GM18499 (cell line): Measurements from ENCODE around the gene PRSS23.
"Not testable (repeated sequence)": the region's sequence is repeated elsewhere in the genome, so short reads cannot be mapped to it uniquely, and the experiment has no call there.

Source experiments
- ATAC-seq: cut with Tn5 transposase; IDR thresholded peaks from one replicate; pipeline ENCODE4 v1.9.1; 2021; ENCODE audit warnings: moderate number of reproducible peaks; ENCODE audit not compliant: insufficient read depth, unreplicated experiment

Gene PRSS23

DNA sequence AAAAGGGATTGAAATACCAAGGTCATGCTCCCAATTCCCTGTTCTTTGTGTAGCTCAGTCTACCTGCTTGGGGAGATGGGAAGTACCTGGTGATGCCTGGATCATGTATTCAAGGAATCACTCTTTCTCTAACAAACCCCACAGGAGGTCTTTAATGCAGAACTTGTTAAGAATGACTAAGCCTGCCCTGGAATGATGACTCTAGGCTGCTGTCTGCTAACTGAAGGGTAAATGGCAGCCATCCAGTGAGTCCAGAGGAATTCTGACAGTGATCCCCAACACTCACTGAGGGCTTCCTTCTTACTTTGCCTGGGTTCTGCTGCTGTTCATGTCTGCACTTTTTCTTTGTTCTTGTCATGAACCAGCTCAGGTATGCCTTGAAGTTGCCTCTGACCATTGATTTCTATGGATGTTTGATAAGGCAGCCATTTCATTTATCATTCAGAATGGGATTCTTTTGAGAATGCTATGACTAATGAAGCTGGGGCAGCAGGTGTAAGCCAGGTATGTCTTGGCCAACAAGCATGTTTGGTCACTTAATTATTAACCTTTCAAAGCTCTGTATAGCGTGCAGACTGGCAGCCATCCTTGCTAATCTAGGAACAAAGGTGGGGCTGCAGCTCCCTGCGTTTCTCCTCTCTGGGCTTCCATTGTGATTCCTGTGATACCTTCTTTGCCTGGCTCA, 11.4 kb downstream of the PRSS23 start:
- ATAC-seq, result no peak

DNA sequence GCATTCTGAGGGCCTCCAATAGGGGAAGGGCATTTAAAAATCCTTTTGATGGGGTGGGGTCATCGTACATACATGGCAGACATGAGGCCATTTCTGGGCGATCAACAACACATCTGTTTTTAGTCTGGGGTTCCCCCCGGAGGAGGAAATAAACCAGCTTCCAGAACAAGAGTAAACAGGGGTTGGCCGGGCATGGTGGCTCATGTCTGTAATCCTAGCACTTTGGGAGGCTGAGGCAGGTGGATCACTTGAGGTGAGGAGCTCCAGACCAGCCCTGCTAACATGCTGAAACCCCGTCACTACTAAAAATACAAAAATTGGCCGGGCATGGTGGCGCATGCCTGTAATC, 12.0 kb downstream of the PRSS23 start:
- ATAC-seq, result no peak

DNA sequence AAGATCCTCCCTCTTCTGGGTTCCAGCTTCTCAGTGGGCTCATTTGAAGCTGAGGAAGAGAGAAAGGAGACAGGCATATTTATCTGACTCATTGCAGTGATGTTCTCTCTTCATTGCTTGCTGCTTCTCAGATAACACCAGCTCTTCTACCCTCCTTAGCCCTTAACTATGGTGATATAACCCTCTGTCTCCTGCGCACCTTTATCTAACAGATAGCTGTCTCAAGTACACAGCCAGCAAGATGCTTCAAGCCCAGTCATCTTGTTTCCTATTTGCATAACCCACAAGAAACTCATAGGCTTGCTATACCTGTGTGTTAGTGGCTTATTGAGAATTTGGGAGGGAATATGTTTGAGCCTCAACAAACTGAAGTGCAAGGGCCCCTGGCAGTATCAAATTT, 12.6 kb downstream of the PRSS23 start:
- peak; percentile 83 for ATAC-seq

DNA sequence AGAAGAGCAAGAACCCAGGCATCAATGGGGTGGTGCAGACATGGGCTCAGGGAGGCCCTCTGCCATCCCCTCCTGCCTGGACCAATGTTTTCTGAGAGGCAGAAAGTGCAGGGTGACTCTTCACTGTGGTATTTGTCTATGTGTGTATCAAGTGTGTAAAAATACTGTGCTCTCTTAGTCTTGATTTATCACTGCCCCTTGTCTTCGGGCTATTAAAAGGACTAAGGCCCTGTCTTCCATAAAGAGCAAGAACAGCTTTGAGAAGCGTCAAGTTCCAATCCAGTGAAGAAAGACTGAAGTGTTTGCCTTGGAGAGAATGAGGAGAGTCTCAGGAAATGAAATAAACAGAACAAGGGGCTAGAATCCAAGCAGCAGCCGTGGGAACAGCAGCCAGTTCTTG, 14.4 kb downstream of the PRSS23 start:
- no peak for ATAC-seq

DNA sequence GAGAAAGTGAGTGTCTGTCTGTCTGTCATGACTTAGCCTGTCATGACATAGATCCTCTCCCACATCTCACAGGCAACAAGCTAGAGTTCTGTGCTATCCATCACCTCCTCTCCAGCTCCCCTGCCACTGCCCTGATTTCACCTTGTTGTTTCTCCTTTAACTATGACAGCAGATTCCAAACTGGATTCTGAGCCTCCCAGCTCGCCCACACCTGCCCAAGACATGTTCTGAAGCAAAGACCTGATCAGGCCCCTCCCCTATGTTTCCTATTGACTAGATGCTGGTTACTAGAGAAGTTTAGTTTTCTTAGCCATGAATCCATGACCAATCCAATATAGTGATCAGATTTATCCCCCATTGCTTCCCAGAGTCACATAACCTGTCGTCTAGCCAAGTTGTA, 15.4 kb downstream of the PRSS23 start:
- no peak for ATAC-seq

DNA sequence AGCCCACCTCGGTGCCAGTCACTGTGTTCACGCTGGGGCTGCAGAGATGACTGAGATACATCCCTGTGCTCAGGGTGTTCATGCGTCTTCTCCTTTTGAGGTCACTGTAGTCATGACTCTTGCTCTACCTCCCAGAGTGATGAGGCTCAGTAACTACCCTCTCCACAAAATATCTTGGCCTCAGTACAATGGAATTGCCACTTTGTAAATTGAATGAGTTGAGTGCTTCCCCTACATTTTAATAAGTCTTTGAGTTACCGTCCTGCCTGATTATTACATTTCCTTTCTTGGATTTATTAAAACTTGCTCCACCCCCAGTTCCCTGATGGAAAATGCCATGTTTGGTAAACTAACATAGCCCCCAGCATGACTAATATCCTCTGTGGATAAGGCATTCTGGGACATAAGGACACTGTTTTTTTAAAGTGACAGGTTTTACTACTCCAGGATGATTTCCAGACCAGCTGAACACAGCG, 15.9 kb downstream of the PRSS23 start:
- no peak for ATAC-seq

DNA sequence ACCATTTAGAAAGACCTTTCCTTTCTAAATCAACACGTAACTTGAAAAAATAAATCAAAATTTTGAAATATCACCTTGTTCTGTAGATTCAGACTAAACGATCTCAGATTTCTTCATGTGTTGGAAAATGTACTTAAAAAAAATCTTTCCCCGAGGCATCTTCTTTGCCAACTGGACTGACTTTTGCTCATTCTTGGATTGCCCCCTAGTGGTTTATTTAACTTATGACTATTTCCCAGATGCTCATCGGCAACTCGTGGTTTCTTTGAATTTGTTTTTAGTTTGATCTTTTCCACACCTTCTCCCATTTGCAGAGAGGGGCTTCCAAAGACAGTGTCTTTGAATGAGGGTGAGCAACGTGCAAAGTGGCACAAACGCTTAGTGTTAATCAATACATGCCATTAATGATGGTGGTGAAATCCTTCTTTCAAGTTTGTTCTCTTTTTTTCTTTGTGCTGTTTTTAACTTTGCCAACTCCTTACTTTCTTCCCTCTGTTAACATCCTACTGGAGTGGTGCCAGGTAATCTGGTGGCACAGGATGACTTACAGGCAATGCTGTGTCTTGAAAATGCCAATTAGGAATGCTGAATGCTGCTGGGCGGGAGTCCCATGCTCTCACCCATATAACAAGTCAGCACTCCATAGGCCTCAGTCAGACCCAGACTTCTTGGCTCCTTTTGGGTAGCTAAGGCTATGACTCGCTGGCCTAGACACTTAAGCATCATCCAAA, 18.3 kb downstream of the PRSS23 start:
- no peak for ATAC-seq

DNA sequence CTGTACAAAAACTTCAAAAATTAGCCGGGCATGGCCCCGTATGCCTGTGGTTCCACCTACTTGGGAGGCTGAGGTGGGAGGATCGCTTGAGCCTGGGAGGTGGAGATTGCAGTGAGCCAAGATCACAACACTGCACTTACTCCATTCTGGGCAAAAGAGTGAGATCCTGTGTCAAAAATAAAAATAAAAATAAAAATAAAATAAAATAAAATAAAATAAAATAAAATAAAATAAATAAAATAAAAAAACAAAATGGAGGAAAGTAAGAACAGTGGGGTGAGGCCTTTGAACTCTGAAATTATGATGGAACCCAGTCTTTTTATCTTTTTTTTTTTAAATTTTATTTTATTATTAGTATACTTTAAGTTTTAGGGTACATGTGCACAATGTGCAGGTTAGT, 23.8 kb downstream of the PRSS23 start:
- ATAC-seq, result not testable (repeated sequence)

DNA sequence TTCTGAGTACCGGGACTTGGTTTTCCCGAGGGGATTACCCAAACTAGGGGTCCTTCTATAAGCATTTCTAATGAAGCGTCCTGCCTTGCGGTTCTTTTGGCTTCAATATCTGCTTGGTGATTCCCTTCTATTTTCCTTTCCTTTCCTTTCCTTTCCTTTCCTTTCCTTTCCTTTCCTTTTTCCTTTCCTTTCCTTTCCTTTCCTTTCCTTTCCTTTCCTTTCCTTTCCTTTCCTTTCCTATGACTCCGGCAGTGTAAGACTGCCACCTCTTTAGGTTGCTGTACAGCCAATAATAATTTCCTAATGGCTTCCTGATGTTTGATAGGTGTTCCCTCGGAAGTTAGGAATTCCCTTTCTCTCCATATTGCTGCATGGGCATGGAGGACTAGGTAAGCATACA, 34.0 kb downstream of the PRSS23 start:
- not testable (repeated sequence) for ATAC-seq

DNA sequence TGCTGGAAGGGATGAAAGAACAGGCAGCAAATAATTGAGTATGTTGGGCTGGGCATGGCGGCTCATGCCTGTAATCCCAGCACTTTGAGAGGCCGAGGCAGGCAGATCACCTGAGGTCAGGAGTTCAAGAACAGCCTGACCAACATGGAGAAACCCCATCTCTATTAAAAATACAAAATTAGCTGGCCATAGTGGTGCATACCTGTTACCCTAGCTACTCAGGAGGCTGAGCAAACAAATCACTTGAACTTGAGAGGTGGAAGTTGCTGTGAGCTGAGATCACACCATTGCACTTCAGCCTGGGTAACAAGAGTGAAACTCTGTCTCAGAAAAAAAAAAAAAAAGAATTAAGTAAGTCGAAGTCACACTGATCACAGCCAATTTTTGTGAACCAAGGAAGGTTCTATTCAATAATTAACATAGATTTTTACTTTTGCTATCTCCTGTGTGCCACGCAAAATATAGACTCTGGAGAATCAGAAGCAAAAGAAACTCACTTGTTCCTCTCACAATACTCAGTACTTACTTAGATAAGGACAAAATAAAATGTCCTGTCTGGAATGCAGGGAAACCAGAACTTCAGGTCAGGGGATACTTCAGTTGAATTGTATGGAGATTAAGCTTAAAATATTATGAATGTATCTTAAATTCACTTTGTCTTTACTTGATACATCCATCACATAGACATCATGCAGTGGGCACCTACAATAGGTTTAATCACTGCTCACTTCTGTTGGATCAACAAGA, 44.6 kb downstream of the PRSS23 start:
- not testable (repeated sequence) for ATAC-seq

DNA sequence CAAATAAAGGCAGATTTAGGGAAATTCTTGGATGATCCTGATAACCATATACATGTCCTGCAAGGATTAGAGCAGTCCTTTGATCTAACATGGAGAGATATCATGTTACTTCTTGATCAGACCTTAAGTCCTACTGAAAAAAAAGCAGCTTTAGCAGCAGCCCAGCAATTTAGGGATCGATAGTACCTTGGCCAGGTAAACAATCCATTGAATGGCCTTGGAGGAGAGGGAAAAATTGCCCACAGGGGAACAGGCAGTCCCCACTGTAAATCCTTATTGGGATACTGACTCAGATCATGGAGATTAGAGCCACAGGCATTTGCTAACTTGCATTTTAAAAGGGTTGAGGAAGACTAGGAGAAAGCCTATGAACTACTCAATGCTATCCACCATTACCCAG, 47.8 kb downstream of the PRSS23 start:
- no peak for ATAC-seq

DNA sequence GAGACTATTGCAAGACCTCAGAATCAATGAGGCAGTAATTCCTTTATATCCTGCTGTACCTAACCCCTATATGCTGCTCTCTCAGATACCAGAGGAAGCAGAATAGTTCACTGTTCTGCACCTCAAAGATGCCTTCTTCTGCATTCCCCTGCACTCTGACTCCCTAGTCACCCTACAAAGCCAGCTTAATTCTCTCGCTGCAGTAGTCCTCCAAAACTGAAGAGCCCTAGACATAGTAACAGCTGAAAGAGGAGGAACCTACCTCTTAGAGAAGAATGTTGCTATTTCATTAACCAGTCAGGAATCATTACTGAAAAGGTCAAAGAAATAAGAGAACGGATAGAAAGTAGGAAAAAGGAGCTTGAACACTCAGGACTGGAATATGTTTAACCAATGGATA, 49.3 kb downstream of the PRSS23 start:
- no peak for ATAC-seq
